Esophagus squamous epithelium (tissue), 5 donors: ENCODE measurements around the gene ADTRP. TPM values are rescaled to one million over a fixed set of nuclear protein-coding genes. Genes with fewer than 3 reads are reported as not detected.

Source experiments
- DNase-seq: peaks from one replicate; lab custom pipeline; 2025; lab: John Stamatoyannopoulos, UW
- H3K27ac ChIP-seq, 4 donors: fragments of 200-600 bp; sonication (generic); one replicate each; pipeline ENCODE4 v1.5.1; 2016 to 2019; ENCODE audit warnings: mild to moderate bottlenecking in 1 of 4
- H3K27me3 ChIP-seq, 4 donors: fragments of 200-600 bp; sonication (generic); 1 replicate in 3 of 4; 2 replicates in 1 of 4; pipeline versions ENCODE4 v1.5.1 to v1.6.0; 2017 to 2021; ENCODE audit warnings: antibody characterized with exemption in 1 of 4
- H3K36me3 ChIP-seq, 3 donors: fragments of 200-600 bp; sonication (generic); one replicate each; pipeline ENCODE4 v1.5.1; 2016 to 2019
- H3K4me1 ChIP-seq, 3 donors: fragments of 200-600 bp; sonication (generic); one replicate each; pipeline ENCODE4 v1.5.1; 2017 to 2019
- H3K4me3 ChIP-seq, 4 donors: fragments of 200-600 bp; sonication (generic); 1 replicate in 3 of 4; 2 replicates in 1 of 4; pipeline ENCODE4 v1.5.1; 2016 to 2019; ENCODE audit warnings: mild to moderate bottlenecking in 2 of 4, moderate library complexity in 1 of 4
- H3K9me3 ChIP-seq, 3 donors: fragments of 200-600 bp; sonication (generic); one replicate each; pipeline ENCODE4 v1.5.1; 2016 to 2019
- CTCF ChIP-seq, 6 experiments: fragments of 450-650 bp in 4 of 6; fragments of 200-600 bp in 2 of 6; sonication (generic) in 2 of 6; IDR thresholded peaks; one replicate each; pipeline ENCODE4 v1.5.1; 2016 to 2019; ENCODE audit warnings: antibody characterized with exemption in 6 of 6, mild to moderate bottlenecking in 4 of 6, moderate library complexity in 4 of 6
- POLR2A ChIP-seq, 4 donors: fragments of 450-650 bp; IDR thresholded peaks; one replicate each; pipeline ENCODE4 v1.6.1; 2017; ENCODE audit warnings: antibody characterized with exemption in 4 of 4, mild to moderate bottlenecking in 4 of 4, moderate library complexity in 3 of 4
- WGBS, 2 donors: methylation state at CpG; one replicate each; pipeline ENCODE4 v1.1.5; 2018; 5-methylcytosine and 5-hydroxymethylcytosine counted together
- intact Hi-C: fragments of 100-400 bp; cut with DNase I; formaldehyde crosslinking; loops from one replicate; pipeline ENCODE4 v1.15.0; 2022
- small RNA-seq, 4 donors: library from RNA; depleted of rRNA; stranded (forward); fragments of <200 nt; gene quantifications; one replicate each; pipeline ENCODE3, GENCODE V24; 2016
- total RNA-seq, 4 donors: library from RNA; depleted of rRNA; stranded (reverse); fragments of >200 nt; gene quantifications; one replicate each; pipeline ENCODE4 v1.1.0, GENCODE V29; 2016
- donor health status: DM: yes; HTN: yes; CAD: no.

The ADTRP gene
- total RNA-seq, 4 donors from 2014 or later, result 0.76 to 2.5 (median 1.6) TPM

GRCh38 chr6:11667876-11668275 lies 110.7 kb downstream of the ADTRP start:
- 71 to 78% methylated on average over 2 of the region's 2 CpGs for WGBS, 2 donors
- DNase-seq, result no peak
- no peaks in the 10 kb centered on the region for H3K36me3 ChIP-seq
- no peaks in the 10 kb centered on the region for H3K9me3 ChIP-seq
- no peak overlapping the region for H3K27ac ChIP-seq
- intact Hi-C loops, result no loop called here
- TF ChIP-seq POLR2A (IDR thresholded peaks at IDR 0.05) (no peak), CTCF (IDR thresholded peaks at IDR 0.05) (no peak)
- no peak overlapping the region for H3K4me3 ChIP-seq
- peaks cover 0 to 15% (median 0%) of the 10 kb centered on the region in 3 donors for H3K4me1 ChIP-seq
- H3K27me3 ChIP-seq, result no peaks in the 10 kb centered on the region

- DNase-seq, result no peak
- 84% methylated on average over 2 of the region's 2 CpGs for WGBS, 2 donors
- intact Hi-C loops, result no loop called here
These were observed 112.8 kb downstream of the ADTRP start for GRCh38 chr6:11665604-11666326.

More at GRCh38 chr6:11665604-11666326, 112.8 kb downstream of the ADTRP start:
- H3K27ac ChIP-seq, result peak overlapping the region in 3 of 4 donors; percentile 23 to 44 (median 40)
- no peak overlapping the region for H3K4me3 ChIP-seq
- H3K36me3 ChIP-seq, result no peaks in the 10 kb centered on the region
- H3K9me3 ChIP-seq, result no peaks in the 10 kb centered on the region
- H3K27me3 ChIP-seq, result no peaks in the 10 kb centered on the region
- H3K4me1 ChIP-seq, result peaks cover 0 to 15% (median 0%) of the 10 kb centered on the region in 3 donors
- TF ChIP-seq POLR2A (IDR thresholded peaks at IDR 0.05) (no peak), CTCF (IDR thresholded peaks at IDR 0.05) (no peak)

Small RNA genes lying within 50 kb of the gene (small RNA-seq; reads per million reads assigned to genes)
- 0 reads per million in 4 donors for gene RF00272

Other genes starting within 250 kb of the ADTRP start
- gene TMEM170B, start 241.1 kb downstream of the ADTRP start, total RNA-seq, result 1 to 10 TPM in 2 of 4 donors, under 1 TPM in 2; 0.57 to 2.7 (median 1.1) TPM
- gene HIVEP1, start 233.5 kb upstream of the ADTRP start, total RNA-seq, result 10 to 100 TPM; 11.0 to 22.3 (median 20.7) TPM